Stimulated activated CD8-positive, alpha-beta memory T cell treated with anti-CD3 and anti-CD28 coated beads, Interleukin-4, amount 100 ng/mL, for 48 hours (primary cell): Measurements from ENCODE around the gene FAM13A.
A peak's percentile ranks its signal among the peaks of the same experiment; 100 is the strongest.

Source experiments
- DNase-seq: peaks from one replicate; pipeline ENCODE4 v3.0.0-alpha.2; 2020

Gene FAM13A

GRCh38 chr4:88828842-88829571 lies 228.0 kb downstream of the FAM13A start:
- DNase-seq: no peak

DNA sequence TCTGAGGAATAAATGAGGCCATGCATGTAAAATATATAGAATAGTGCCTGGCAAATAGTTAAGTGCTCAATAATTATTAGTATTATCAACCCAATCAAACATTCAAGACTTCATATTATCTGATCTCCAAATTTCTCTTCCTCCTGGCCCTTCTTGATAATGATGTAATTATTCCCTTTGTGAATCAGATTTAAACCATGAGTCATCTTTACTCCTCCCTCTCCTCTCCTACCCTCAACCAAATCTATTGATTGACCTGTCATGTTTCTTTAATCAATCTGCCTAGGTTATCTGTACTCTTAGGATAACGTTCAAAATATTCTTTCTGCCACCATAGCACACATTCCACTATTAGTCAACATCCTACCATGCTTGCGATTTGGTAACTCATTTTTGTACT lies 229.5 kb downstream of the FAM13A start:
- no peak for DNase-seq

GRCh38 chr4:88826771-88827170 lies 230.2 kb downstream of the FAM13A start:
- DNase-seq: no peak

DNA sequence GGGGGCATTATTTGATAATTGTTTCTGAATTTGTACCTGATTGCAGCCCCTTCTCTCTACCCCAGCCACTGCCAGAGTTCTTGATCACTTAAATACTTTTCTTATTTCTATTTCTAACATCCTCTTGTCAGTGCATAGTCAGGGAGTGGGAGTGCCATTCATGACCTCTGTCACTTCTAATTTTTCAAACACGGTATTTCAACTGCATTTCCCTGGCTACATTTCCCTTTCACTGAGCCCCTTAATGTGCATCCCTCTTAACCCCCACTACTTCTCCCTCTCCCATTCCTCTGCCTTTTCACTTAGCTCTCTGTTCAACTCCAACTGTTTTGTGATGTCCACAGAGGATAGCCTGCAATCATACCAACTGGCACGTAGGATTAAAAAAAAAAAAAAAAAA lies 231.1 kb downstream of the FAM13A start:
- DNase-seq: no peak

DNA sequence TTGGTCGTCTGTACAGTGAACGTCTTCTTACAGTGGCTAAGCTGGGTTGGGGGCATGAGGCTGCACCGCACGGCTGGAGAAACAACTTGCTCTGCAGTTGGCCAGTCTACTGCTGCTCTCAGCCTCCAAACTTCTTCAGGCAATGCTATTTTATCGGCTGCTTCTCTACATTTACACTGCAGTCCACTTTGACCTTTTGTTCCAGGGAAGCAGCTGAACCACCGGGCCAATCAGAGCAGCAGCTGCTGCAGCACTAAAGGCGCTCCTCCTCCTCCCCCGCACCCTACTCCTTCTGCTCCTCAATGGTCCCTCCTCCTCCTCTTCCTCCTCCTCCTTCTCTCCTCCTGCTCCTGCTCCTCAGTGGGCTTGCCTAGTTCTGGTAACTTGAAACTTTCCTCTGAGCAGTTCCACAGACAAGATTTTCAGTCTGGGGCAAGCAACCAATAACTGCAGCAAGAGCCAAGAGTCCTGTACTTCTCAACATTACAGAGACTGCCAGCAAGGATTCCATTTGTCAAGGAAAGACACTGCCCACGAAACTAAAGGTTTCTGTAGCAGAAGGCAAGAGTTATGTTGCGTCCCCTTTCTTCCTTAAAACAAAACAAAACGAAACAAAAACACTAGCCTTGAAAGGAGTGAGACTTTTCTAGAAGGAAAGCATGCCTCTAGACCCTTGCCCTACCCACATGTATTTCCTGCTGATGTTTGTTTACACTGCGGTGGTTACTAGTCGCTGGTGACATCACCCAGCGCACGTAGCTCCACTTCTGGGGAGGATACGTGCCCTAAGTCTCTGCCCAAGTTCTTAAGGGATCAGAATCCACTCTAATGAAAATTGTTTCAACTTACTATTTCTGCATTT lies 233.7 kb downstream of the FAM13A start:
- DNase-seq: peak; percentile 60

GRCh38 chr4:88822034-88822789 lies 234.8 kb downstream of the FAM13A start:
- no peak for DNase-seq

DNA sequence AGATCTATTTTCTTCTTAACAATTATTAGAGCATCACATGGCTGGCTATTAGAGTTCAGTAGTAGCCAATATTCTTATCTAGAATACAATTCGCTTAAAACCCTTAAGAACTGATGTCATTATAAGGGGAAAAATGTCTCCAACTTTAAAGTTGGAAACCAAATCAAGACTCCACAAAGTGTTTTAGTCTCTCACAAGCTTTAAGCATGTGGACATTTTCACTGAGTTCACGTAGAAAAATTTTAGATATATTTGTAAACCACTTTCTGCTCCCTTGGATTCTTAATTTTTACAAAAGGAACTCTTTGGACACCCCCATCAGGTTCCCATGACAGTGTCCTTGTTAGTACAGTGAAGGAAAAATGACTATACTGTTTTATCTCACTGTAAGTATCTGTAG lies 235.5 kb downstream of the FAM13A start:
- DNase-seq: no peak

- no peak for DNase-seq
These were observed 236.1 kb downstream of the FAM13A start for GRCh38 chr4:88820698-88821415.

GRCh38 chr4:88819818-88820697 lies 236.9 kb downstream of the FAM13A start:
- DNase-seq: no peak

- peak; percentile 41 for DNase-seq
These were observed 238.1 kb downstream of the FAM13A start for GRCh38 chr4:88818631-88819470.

GRCh38 chr4:88817740-88818139 lies 239.2 kb downstream of the FAM13A start:
- no peak for DNase-seq

DNA sequence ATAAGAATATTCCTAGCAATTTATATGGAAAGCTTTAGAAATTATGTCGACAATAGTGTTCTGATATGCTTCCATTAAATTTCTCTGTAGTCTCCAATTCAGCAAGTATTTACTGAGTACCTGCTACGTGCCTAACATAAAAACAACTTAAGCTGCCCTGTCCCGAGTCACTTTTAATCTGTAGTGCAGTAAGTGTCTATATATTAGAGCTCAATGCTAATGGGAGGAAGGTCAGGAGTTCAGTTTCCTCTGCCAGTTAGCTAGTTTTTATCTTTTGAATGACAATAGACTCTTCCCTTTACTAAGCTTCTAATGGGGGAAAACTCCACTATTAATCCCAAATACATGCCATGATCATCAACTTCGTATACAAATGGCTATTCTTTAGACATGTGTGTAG lies 240.6 kb downstream of the FAM13A start:
- no peak for DNase-seq

DNA sequence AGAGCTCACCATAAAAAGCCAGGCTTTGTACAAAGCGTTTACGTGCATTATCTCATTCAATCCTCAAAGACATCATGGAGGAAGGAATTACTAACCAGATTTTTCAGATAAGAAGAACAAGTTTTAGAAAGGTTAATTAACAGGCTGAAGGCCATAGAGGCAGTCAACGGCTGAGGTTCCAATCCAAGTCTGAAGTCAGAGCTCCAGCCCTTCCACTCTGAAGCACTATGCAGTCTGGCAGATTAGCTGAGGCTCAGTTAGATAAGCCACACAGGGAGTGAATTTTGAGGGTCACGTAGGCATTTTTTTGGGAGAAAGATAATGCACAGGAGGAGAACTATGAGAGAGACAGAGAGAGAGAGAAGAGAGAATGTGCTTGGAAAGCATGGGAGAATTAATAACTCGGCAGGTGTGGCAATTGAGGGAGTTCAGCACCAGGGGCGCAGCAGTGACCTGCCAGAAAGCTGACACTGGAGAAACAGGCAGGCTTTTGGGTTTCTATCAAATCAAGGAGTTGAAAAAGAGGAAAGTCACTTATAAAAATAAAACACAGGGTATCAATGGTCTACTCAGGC lies 242.9 kb downstream of the FAM13A start:
- no peak for DNase-seq

DNA sequence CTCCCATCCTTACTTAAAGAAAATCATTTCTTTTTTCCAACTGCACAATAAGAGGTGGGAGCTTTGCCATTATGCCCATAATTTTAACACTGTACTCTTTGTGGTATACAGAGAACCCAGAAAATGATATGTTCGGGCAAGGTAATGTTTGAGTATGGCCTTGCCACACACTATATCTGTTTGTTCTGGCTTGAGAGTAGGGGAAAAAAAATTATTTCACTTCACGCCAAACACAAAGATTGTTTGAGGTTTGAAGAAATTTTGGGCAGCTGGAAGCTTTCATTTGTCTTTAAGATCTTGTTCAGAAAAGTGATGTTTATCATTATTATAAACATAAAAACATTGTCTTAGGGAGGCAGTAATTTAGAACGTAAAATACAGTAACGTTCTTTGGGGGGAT lies 244.0 kb downstream of the FAM13A start:
- no peak for DNase-seq

- DNase-seq: no peak
These were observed 244.6 kb downstream of the FAM13A start for GRCh38 chr4:88812420-88812819.

DNA sequence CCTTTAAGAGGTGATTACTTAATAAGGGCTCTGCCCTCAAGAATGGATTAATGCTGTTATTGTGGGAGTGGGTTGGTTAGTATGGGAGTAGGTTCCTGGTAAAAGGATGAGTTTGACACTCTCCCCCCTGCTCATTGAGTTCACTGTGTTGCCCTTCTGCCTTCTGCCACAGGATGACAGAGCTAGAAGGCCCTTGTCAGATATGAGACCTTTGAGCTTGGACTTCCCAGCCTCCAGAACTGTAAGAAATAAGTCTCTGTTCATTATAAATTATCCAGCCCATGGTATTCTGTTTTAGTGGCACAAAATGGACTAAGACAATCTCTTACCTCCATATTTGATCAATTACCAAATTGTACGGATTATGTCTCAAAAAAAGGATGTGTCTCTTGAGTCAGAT lies 245.1 kb downstream of the FAM13A start:
- no peak for DNase-seq

DNA sequence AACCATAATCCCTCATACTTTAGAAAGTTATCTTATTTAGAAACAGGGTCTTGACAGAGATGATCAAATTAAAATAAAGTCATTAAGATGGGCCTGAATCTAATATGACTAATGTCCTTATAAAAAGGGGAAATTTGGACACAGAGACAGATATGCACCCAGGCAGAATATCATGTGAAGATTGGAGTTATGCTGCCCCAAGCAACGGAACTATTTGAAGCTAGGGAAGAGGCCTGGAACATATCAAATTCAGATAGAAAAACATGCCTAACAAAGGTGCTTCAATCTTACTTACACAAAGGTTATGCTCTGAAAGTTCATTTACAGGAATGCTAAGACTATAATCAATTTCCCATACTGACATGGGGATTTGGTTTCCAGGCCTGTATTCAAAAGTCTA lies 246.7 kb downstream of the FAM13A start:
- no peak for DNase-seq

DNA sequence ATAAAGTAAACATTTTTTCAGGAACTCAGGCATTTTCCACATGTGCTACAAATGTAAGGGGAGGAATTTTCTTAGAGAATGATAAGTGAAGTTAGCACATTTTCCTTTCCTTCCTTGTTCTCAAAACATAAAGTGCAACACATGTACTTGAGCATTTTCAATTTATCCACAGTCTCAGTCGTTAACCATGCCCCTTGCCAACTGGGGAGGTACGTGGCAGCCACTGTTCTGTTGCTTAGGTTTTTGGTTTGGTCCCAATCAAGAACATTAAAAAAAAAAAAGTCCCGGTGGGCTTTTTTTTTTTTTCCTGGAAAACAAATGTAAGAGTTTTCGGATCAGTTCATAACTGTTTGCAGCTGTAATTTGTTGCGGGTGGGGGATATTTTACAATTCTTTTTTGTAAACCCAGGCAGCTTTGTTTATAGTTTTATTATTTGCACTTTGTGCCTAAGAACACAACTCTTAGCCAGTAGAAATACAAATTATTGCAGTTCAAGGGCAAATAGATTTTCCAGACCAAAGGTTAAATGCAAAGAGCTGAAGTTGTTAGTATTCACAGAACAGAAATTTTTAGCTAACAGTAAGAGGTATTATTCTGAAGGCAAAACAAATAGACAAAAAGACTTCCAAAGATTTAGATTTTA lies 247.3 kb downstream of the FAM13A start:
- DNase-seq: no peak

DNA sequence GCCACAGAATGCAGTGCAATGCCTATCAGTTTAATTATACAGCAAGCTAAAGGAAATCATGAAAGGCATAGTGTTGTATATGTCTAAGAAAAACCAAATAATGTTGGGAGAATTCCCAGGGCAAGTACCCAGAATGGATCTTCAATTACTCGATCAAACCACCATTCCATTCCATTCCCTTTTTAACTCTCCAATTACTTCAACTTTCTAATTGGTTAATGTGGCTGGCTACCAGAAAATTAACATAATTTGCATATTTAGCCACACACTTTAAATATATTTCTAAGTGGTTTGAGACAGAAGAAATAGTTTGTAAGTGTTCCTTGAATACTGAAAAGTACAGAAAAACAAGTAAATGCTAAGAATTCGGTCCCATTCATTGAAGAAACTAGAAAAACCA lies 247.9 kb downstream of the FAM13A start:
- DNase-seq: no peak

GRCh38 chr4:88807499-88807898 lies 249.5 kb downstream of the FAM13A start:
- no peak for DNase-seq
